NCI-H446 treated with DMSO at 0.1 percent for 48 hours (cell line): ENCODE measurements around the gene REV3L.
"Not testable (repeated sequence)": the region's sequence is repeated elsewhere in the genome, so short reads cannot be mapped to it uniquely, and the experiment has no call there.

Source experiments
- DNase-seq: peaks from one replicate; lab custom pipeline; 2025; lab: John Stamatoyannopoulos, UW

Gene REV3L

GRCh38 chr6:111482959-111483735, at the start of gene REV3L:
TSS of gene REV3L (minus strand) at chr6:111483218. CDS start at chr6:111482888, 330 bp downstream.
- peak; percentile 87 for DNase-seq

GRCh38 chr6:111531185-111531584, 48.2 kb upstream of the REV3L start:
- no peak for DNase-seq

- DNase-seq: no peak
Observed at GRCh38 chr6:111530667-111531066, 47.6 kb upstream of the REV3L start.

- DNase-seq: no peak
Observed at GRCh38 chr6:111530218-111530617, 47.2 kb upstream of the REV3L start.

GRCh38 chr6:111527367-111527766, 44.3 kb upstream of the REV3L start:
- no peak for DNase-seq

- DNase-seq: no peak
Observed at GRCh38 chr6:111524735-111525134, 41.7 kb upstream of the REV3L start.

- no peak for DNase-seq
Observed at GRCh38 chr6:111524252-111524651, 41.2 kb upstream of the REV3L start.

- DNase-seq: no peak
Observed at GRCh38 chr6:111523484-111524167, 40.6 kb upstream of the REV3L start.

- no peak for DNase-seq
Observed at GRCh38 chr6:111522393-111523020, 39.5 kb upstream of the REV3L start.

- no peak for DNase-seq
Observed at GRCh38 chr6:111521497-111522270, 38.7 kb upstream of the REV3L start.

- DNase-seq: no peak
Observed at GRCh38 chr6:111520524-111520923, 37.5 kb upstream of the REV3L start.

- no peak for DNase-seq
Observed at GRCh38 chr6:111517965-111518364, 34.9 kb upstream of the REV3L start.

- no peak for DNase-seq
Observed at GRCh38 chr6:111515259-111515658, 32.2 kb upstream of the REV3L start.

GRCh38 chr6:111514531-111514930, 31.5 kb upstream of the REV3L start:
- not testable (repeated sequence) for DNase-seq

- DNase-seq: not testable (repeated sequence)
Observed at GRCh38 chr6:111507219-111507618, 24.2 kb upstream of the REV3L start.

- not testable (repeated sequence) for DNase-seq
Observed at GRCh38 chr6:111505498-111505897, 22.5 kb upstream of the REV3L start.

GRCh38 chr6:111503660-111504059, 20.6 kb upstream of the REV3L start:
- no peak for DNase-seq

- no peak for DNase-seq
Observed at GRCh38 chr6:111503194-111503593, 20.2 kb upstream of the REV3L start.

- DNase-seq: no peak
Observed at GRCh38 chr6:111502154-111502553, 19.1 kb upstream of the REV3L start.

GRCh38 chr6:111499269-111499793, 16.3 kb upstream of the REV3L start:
- DNase-seq: no peak

GRCh38 chr6:111494951-111495635, 12.1 kb upstream of the REV3L start:
- DNase-seq: no peak
